Kidney epithelial cell (primary cell): ENCODE data around the gene OCA2. TPM values are rescaled to one million over a fixed set of nuclear protein-coding genes. Genes with fewer than 3 reads are reported as not detected.

Experiments
- DNase-seq: peaks from one replicate; pipeline ENCODE4 v3.0.0-alpha.2; 2010; ENCODE audit warnings: low read depth
- H3K27me3 ChIP-seq: 2 replicates; pipeline ENCODE4 v1.6.0; 2011; ENCODE audit warnings: low read length; ENCODE audit not compliant: control insufficient read depth, insufficient read depth
- H3K36me3 ChIP-seq: 2 replicates; pipeline ENCODE4 v1.5.1; 2011; ENCODE audit warnings: low read length; ENCODE audit not compliant: control insufficient read depth, insufficient read depth
- H3K4me3 ChIP-seq: 2 replicates; pipeline ENCODE4 v1.5.1; 2011; ENCODE audit warnings: low read depth, mild to moderate bottlenecking, control low read depth, low read length
- total RNA-seq: library from RNA; depleted of rRNA; stranded (reverse); fragments of >200 nt; gene quantifications from 2 replicates; pipeline ENCODE4 v1.2.3, GENCODE V29; 2015
- TF ChIP-seq, protein P1 (sequence below): IDR thresholded peaks from 2 replicates; pipeline ENCODE4 v1.5.1; 2011; ENCODE audit warnings: mild to moderate bottlenecking, moderate library complexity, low read length, control low read depth, inconsistent platforms; ENCODE audit not compliant: insufficient read depth, poor library complexity, severe bottlenecking

Gene OCA2
- total RNA-seq, 1 donor from 2014 or later: 0.29 TPM

DNA sequence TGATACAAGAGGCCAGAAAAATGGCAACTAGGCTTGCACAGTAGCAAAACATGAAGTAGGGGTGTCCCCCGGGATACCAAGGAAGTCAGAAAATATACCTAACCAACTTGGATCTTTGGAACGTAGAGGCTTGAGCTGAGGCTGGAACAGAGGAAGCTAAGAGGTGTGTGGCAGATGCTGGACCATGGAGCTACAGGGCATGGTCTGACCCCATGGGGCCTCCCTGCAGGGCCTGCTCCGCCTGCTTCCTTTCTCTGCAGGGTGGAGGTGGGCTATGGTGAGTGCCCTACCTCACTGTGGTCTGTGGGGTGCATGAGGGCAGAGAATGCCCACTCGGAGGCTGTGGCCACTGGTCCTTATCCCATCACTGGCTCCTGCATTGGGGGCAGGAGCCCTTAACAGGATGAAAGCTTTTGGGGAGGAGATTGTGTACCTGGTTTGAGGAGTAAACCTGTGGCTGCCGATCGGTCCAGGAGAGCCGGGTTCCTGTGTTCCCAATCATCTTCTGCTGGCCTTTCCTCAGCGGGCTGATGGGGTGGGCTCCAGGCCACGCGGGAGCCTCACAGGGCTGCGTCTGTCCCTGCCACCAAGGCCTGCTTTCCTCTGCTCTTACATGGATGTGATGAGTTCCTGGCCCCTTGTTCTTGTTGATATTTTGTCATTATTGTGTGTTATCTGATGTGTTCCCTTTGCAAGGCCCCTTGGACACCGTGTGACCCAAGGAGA, 96.8 kb downstream of the OCA2 start:
- TF ChIP-seq, protein P1, sequence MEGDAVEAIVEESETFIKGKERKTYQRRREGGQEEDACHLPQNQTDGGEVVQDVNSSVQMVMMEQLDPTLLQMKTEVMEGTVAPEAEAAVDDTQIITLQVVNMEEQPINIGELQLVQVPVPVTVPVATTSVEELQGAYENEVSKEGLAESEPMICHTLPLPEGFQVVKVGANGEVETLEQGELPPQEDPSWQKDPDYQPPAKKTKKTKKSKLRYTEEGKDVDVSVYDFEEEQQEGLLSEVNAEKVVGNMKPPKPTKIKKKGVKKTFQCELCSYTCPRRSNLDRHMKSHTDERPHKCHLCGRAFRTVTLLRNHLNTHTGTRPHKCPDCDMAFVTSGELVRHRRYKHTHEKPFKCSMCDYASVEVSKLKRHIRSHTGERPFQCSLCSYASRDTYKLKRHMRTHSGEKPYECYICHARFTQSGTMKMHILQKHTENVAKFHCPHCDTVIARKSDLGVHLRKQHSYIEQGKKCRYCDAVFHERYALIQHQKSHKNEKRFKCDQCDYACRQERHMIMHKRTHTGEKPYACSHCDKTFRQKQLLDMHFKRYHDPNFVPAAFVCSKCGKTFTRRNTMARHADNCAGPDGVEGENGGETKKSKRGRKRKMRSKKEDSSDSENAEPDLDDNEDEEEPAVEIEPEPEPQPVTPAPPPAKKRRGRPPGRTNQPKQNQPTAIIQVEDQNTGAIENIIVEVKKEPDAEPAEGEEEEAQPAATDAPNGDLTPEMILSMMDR: no peak
- no peak overlapping the region for H3K4me3 ChIP-seq
- no peaks in the 10 kb centered on the region for H3K36me3 ChIP-seq
- no peak for DNase-seq
- no peaks in the 10 kb centered on the region for H3K27me3 ChIP-seq

DNA sequence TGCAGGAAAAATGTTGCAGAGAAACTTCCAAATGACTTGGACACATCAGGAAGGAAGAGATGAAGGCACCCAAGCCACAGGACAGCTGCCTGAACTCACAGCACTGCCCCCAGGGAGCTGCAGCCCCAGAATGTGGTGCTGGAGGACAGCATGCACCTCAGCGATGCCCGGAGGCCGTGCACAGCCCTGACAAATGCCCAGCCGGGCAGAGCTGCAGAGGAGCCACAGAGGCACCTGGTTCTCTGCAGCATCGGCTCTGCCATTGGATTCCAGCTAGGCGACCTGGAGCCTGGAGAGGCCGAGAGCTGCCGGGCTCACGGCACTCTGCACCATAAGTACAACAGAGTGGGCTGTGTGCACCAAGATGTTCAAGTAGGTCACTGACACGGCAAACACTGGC, 97.5 kb downstream of the OCA2 start:
- TF ChIP-seq, protein P1: no peak
- no peaks in the 10 kb centered on the region for H3K36me3 ChIP-seq
- no peaks in the 10 kb centered on the region for H3K27me3 ChIP-seq
- no peak overlapping the region for H3K4me3 ChIP-seq
- no peak for DNase-seq

DNA sequence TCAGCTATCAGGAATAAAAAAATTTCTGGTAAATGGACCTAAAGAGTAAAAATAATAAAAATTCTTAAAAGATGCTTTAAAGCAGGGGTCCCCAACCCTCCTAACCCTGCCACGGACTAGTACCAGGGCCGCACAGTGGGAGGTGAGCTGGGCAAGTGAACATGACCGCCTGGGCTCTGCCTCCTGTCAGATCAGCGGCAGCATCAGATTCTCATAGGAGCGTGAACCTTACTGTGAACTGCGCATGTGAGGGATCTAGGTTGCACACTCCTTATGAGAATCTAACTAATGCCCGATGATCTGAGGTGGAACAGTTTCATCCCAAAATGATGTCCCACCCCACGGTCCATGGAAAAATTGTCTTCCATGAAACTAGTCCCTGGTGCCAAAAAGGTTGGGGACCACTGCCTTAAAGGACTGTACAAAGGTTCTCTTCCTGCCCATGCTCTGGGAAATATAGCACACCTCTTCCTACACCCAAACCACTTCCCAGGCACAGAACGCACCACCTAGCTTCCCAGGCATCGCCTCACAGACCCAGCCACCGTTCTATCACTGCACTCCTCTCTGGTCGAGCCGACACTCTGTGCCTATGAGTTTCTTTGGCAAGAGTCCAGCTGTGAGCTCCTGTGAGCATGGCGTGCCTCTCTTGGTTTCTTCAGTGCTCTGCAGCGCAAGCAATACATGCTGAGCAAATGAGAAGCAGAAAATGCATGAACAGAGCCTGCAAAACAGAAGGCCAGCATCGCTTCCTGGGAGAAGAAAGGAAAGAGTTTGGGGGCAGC, 104.9 kb downstream of the OCA2 start:
- Histone ChIP-seq H3K36me3 (no peaks in the 10 kb centered on the region), H3K4me3 (no peak overlapping the region), H3K27me3 (no peaks in the 10 kb centered on the region)
- TF ChIP-seq, protein P1: no peak
- DNase-seq: no peak

DNA sequence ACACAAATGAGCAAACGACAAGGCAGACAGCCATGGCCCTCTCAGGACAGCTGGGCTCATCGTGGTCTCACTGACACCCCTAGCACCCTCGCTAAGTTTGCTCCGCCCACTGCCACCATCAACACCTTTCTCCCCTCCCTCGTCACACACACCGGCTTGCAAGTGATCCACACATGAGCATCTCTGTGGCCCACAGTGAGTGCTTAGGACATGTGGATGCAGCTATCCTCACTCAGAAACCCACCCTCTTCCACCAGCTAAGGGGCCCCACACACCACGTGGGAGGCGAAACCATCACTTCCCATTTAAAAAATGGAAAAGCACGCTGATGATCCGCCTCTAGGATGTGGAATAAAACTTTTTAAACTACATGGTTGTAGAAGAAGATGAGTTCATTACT, 105.6 kb downstream of the OCA2 start:
- no peaks in the 10 kb centered on the region for H3K36me3 ChIP-seq
- H3K4me3 ChIP-seq: no peak overlapping the region
- H3K27me3 ChIP-seq: no peaks in the 10 kb centered on the region
- TF ChIP-seq, protein P1: no peak
- no peak for DNase-seq

DNA sequence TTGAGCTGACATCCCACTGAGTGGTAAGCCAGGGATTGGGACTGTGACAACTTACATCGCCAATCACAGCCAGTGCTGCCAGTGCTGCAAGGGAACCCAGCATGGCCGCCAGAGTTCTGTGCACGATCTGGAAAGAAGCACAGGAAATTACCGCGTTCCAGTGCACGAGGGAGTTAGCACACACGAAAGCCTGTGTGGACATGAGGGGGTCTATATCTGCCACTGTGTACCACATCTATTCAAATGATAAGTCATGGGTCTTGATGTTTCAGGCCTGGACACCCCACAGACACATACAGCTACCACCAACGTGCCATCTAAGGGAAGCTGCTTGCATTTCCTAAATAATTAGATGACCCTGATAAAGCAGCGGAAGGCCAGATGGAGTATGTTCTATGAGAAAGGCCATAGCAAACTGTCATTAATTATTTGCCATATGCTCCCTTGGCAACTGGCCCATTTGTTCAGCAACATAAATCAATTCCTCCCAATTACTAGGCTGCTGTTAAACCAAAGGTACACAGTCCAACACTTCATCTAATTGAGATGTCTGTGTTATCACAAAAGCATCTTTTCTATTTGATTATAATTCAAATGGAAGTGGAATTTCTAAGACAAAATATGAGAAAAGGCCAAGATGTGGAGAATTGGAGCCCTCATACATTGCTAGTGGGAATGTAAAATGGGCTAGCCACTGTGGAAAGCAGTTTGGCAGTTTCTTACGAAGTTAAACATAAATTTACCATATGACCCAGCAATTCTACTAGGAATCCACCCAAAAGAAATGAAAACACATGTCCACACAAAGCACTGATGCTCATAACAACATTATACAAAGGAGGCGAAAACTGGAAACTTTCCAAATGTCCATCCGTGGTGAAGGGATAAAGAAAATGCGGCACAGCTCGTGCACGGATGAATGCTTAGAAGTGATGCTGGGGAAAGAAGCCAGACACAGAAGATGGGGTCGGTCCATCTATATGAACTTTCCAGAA, 108.3 kb downstream of the OCA2 start:
- TF ChIP-seq, protein P1: no peak
- no peaks in the 10 kb centered on the region for H3K36me3 ChIP-seq
- DNase-seq: no peak
- H3K4me3 ChIP-seq: no peak overlapping the region
- H3K27me3 ChIP-seq: no peaks in the 10 kb centered on the region
